NCI-H446 (cell line): ENCODE measurements around the gene CYP26C1.

Experiments
- DNase-seq, 2 experiments: peaks; one replicate each; lab custom pipeline; 2025; lab: John Stamatoyannopoulos, UW

Gene CYP26C1

DNA sequence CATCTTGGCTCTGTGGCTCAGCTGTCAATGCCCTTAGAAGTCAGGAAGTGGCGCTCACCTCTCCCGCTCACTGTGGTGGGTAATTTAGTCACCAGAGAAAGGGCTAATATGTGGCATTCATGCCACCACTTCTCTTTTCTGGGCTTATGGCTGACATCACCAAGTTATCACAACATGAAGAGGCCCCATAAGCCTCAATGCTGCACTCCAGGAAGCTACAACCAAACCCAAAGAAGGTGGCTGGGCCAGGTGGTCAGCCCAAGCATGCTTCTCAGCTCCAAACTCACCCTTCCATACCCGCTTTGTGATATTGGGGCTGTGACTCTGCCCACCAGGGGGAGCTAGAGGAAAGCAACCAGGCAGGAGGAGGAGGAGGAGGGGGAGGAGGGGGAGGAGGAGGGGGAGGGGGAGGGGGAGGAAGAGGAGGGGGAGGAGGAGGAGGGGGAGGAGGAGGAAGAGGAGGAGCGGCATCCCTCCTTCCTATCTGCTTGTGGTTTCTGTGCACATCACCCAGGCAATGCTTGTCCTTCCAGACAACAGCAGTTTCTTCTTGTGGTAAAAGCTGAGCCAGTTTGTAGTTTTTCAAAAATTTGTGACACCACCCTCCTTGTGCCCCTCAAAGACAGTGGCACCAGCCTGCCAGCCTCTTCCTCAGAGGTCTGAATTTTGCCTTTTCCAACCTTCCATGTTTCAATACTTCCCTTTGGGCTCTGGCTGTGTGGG is 55.2 kb downstream of the CYP26C1 start:
- DNase-seq = peak; percentile 7 to 29
